A549 (cell line): ENCODE data around the gene FCAMR. TPM values are rescaled to one million over a fixed set of nuclear protein-coding genes. Genes with fewer than 3 reads are reported as not detected.
A peak's percentile ranks its signal among the peaks of the same experiment; 100 is the strongest.

Experiments used
- ATAC-seq, 2 experiments: fragments of 200-7000 bp in 1 of 2; fragments of >200 bp in 1 of 2; cut with Nextera tagmentation in 1 of 2; cut with Tn5 transposase in 1 of 2; 3 replicates each; pipeline versions ENCODE4 v1.8.0 to v1.9.1; 2018 to 2020; ENCODE audit warnings: mild to moderate bottlenecking in 1 of 2, moderate library complexity in 1 of 2
- CTCF ChIA-PET: fragments of 300-600 bp; sonication (Branson Sonifier 250); formaldehyde crosslinking; extraction: SDS; loops from one replicate; lab custom pipeline; 2021; ENCODE audit warnings: antibody characterized with exemption, inconsistent platforms; lab: Yijun Ruan, JAX
- POLR2A ChIA-PET: fragments of 350-600 bp; formaldehyde crosslinking; extraction: SDS; loops from one replicate; lab custom pipeline; 2021; ENCODE audit warnings: antibody characterized with exemption, inconsistent platforms; lab: Yijun Ruan, JAX
- DNase-seq, 2 experiments: peaks; one replicate each; pipeline versions ENCODE4 v3.0.0 to v3.0.0-alpha.2; 2011 to 2016; ENCODE audit warnings: low read depth in 1 of 2, low spot score in 1 of 2
- FAIRE-seq: peaks from 2 replicates; lab custom pipeline; 2011; peaks lifted over from hg19 to GRCh38; lab: Jason Lieb, UNC
- H3K27ac ChIP-seq, 2 experiments: fragments of >200 bp; sonication (Bioruptor Twin); formaldehyde crosslinking; 3 replicates each; pipeline ENCODE4 v1.5.1; 2016 to 2017
- H3K4me1 ChIP-seq: fragments of >200 bp; sonication (Bioruptor Twin); formaldehyde crosslinking; 3 replicates; pipeline ENCODE4 v1.6.1; 2016
- H3K4me2 ChIP-seq: fragments of >200 bp; sonication (Bioruptor Twin); formaldehyde crosslinking; 3 replicates; pipeline ENCODE4 v1.6.1; 2016
- H3K4me3 ChIP-seq: fragments of >200 bp; sonication (Bioruptor Twin); formaldehyde crosslinking; 3 replicates; pipeline ENCODE4 v1.5.1; 2016
- H3K9me3 ChIP-seq: fragments of >200 bp; sonication (Bioruptor Twin); formaldehyde crosslinking; 3 replicates; pipeline ENCODE4 v1.6.1; 2016
- CBX8 ChIP-seq: fragments of 200-600 bp; sonication (generic); IDR thresholded peaks from 2 replicates; pipeline ENCODE4 v1.6.1; 2016
- CEBPB ChIP-seq, 2 experiments: fragments of >200 bp in 1 of 2; sonication (Bioruptor Twin) in 1 of 2; formaldehyde crosslinking in 1 of 2; IDR thresholded peaks; 2 replicates each; pipeline ENCODE4 v1.6.1; 2012 to 2016
- EHMT2 ChIP-seq: fragments of 200-600 bp; sonication (generic); IDR thresholded peaks from 2 replicates; pipeline ENCODE4 v1.6.1; 2016; ENCODE audit warnings: antibody characterized with exemption, low read depth, mild to moderate bottlenecking, moderate library complexity
- ESRRA ChIP-seq: fragments of 150-350 bp; IDR thresholded peaks from 2 replicates; pipeline ENCODE4 v1.6.1; 2014; ENCODE audit warnings: mild to moderate bottlenecking, low read length, borderline replicate concordance
- FOSL2 ChIP-seq, 2 experiments: fragments of 450-650 bp in 1 of 2; fragments of >200 bp in 1 of 2; sonication (Bioruptor Twin) in 1 of 2; formaldehyde crosslinking; IDR thresholded peaks; 2 replicates each; pipeline versions ENCODE4 v1.5.0 to v1.6.1; 2016 to 2020; ENCODE audit warnings: mild to moderate bottlenecking in 1 of 2, moderate library complexity in 1 of 2
- HDAC2 ChIP-seq: fragments of 200-600 bp; sonication (generic); IDR thresholded peaks from 2 replicates; pipeline ENCODE4 v1.6.1; 2016
- HOXA7 ChIP-seq: fragments of 250-450 bp; sonication (Bioruptor Pico); IDR thresholded peaks from 2 replicates; pipeline ENCODE4 v1.5.0; 2020; ENCODE audit warnings: mild to moderate bottlenecking, moderate library complexity
- JUN ChIP-seq, 2 experiments: fragments of >200 bp; sonication (Bioruptor Twin); formaldehyde crosslinking; IDR thresholded peaks; 2 replicates in 1 of 2; 3 replicates in 1 of 2; pipeline ENCODE4 v1.6.1; 2016 to 2017
- KDM5A ChIP-seq: fragments of 200-600 bp; sonication (generic); IDR thresholded peaks from 2 replicates; pipeline ENCODE4 v1.6.1; 2016; ENCODE audit warnings: antibody characterized with exemption, mild to moderate bottlenecking
- MAFK ChIP-seq: fragments of 450-650 bp; IDR thresholded peaks from 2 replicates; pipeline ENCODE4 v1.6.1; 2014; ENCODE audit not compliant: partially characterized antibody
- MYC ChIP-seq: IDR thresholded peaks from 2 replicates; pipeline ENCODE4 v1.6.1; 2012; ENCODE audit warnings: mild to moderate bottlenecking, inconsistent platforms, low read length, improper control_type of control experiment, borderline replicate concordance
- NFE2L2 ChIP-seq: fragments of 150-350 bp; conservative IDR thresholded peaks from 2 replicates; pipeline ENCODE4 v1.6.1; 2014; ENCODE audit warnings: low read length
- NPAS2 ChIP-seq: fragments of 250-450 bp; sonication (Bioruptor Pico); IDR thresholded peaks from 2 replicates; pipeline ENCODE4 v1.8.0; 2022; ENCODE audit warnings: mild to moderate bottlenecking, moderate library complexity, borderline replicate concordance
- RCOR1 ChIP-seq: fragments of 150-350 bp; IDR thresholded peaks from 2 replicates; pipeline ENCODE4 v1.6.1; 2014; ENCODE audit warnings: antibody characterized with exemption, low read length, low read depth
- RFX5 ChIP-seq: fragments of 450-650 bp; IDR thresholded peaks from 2 replicates; pipeline ENCODE4 v1.7.1; 2014; ENCODE audit warnings: antibody characterized with exemption, mild to moderate bottlenecking, moderate library complexity
- SMC3 ChIP-seq: fragments of >200 bp; sonication (Bioruptor Twin); formaldehyde crosslinking; IDR thresholded peaks from 3 replicates; pipeline ENCODE4 v1.6.1; 2018; ENCODE audit warnings: inconsistent platforms
- WGBS: methylation state at CpG from one replicate; pipeline ENCODE4 v1.1.6; 2017; ENCODE audit errors: missing lambda C conversion rate; 5-methylcytosine and 5-hydroxymethylcytosine counted together
- polyA plus RNA-seq, 4 experiments: library from polyadenylated mRNA; depleted of rRNA in 3 of 4; stranded (reverse); fragments of >200 nt; fragmentation: RNase III in 1 of 4; extraction: RNeasy Plus Mini Kit Qiagen cat#74134 plus additional on column Dnase treatment in 1 of 4; gene quantifications; 2 replicates in 3 of 4; 3 replicates in 1 of 4; pipeline ENCODE4 v1.2.3, GENCODE V29; 2011 to 2017
- TF ChIP-seq, protein P1 (sequence below): IDR thresholded peaks from 2 replicates; pipeline ENCODE4 v1.6.1; 2012
- TF ChIP-seq, protein P2 (sequence below): fragments of >200 bp; sonication (Bioruptor Twin); formaldehyde crosslinking; IDR thresholded peaks from 3 replicates; pipeline ENCODE4 v1.5.1; 2016
- TF ChIP-seq, protein P3 (sequence below): fragments of 250-450 bp; sonication (Bioruptor Pico); IDR thresholded peaks from 2 replicates; pipeline ENCODE4 v1.5.0; 2020; ENCODE audit warnings: low read depth, mild to moderate bottlenecking, moderate library complexity
- TF ChIP-seq, protein P4 (sequence below): fragments of 450-650 bp; IDR thresholded peaks from 2 replicates; pipeline ENCODE4 v1.6.1; 2014; ENCODE audit warnings: antibody characterized with exemption
- TF ChIP-seq, protein P5 (sequence below): IDR thresholded peaks from 2 replicates; pipeline ENCODE4 v1.6.1; 2012; ENCODE audit warnings: low read depth, borderline replicate concordance

FCAMR gene
- polyA plus RNA-seq, 2 of the 4 experiments (the other 2 are of a cell fraction): not detected

DNA sequence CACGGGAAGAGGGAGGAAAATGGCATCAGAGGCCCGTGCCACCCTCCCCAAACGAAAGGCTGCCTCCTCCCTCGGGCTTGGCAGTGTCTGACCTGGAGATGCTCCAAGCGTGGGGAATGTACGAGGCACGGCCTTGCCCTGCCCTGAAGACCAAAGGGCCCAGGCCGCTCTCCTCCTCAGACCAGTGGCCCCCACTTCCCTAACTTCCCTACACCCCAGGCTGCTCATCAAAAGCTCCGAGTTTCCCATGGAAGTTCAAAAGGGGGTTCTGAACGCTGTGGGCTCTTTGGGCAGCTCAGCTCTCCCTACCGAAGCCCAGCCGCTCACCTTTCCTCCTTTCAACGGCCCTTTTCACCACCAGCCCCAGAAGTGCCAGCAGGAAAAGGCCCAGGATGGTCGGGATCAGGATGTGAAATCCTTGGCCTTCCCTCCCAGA, 60.4 kb downstream of the FCAMR start:
- TF ChIP-seq, protein P1, sequence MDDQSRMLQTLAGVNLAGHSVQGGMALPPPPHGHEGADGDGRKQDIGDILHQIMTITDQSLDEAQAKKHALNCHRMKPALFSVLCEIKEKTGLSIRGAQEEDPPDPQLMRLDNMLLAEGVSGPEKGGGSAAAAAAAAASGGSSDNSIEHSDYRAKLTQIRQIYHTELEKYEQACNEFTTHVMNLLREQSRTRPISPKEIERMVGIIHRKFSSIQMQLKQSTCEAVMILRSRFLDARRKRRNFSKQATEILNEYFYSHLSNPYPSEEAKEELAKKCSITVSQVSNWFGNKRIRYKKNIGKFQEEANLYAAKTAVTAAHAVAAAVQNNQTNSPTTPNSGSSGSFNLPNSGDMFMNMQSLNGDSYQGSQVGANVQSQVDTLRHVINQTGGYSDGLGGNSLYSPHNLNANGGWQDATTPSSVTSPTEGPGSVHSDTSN: no peak
- TF ChIP-seq ESRRA: no peak
- TF ChIP-seq RCOR1: no peak
- TF ChIP-seq EHMT2: no peak
- TF ChIP-seq MAFK: no peak
- TF ChIP-seq, protein P2, sequence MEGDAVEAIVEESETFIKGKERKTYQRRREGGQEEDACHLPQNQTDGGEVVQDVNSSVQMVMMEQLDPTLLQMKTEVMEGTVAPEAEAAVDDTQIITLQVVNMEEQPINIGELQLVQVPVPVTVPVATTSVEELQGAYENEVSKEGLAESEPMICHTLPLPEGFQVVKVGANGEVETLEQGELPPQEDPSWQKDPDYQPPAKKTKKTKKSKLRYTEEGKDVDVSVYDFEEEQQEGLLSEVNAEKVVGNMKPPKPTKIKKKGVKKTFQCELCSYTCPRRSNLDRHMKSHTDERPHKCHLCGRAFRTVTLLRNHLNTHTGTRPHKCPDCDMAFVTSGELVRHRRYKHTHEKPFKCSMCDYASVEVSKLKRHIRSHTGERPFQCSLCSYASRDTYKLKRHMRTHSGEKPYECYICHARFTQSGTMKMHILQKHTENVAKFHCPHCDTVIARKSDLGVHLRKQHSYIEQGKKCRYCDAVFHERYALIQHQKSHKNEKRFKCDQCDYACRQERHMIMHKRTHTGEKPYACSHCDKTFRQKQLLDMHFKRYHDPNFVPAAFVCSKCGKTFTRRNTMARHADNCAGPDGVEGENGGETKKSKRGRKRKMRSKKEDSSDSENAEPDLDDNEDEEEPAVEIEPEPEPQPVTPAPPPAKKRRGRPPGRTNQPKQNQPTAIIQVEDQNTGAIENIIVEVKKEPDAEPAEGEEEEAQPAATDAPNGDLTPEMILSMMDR: no peak
- TF ChIP-seq FOSL2 (IDR thresholded peaks at IDR 0.05): no peak
- TF ChIP-seq FOSL2 (CRISPR knock-in tag; IDR thresholded peaks at IDR 0.05): no peak
- TF ChIP-seq NFE2L2: no peak
- TF ChIP-seq HOXA7 (CRISPR knock-in tag): no peak
- TF ChIP-seq KDM5A: no peak
- no peak for TF ChIP-seq CBX8
- TF ChIP-seq, protein P3, sequence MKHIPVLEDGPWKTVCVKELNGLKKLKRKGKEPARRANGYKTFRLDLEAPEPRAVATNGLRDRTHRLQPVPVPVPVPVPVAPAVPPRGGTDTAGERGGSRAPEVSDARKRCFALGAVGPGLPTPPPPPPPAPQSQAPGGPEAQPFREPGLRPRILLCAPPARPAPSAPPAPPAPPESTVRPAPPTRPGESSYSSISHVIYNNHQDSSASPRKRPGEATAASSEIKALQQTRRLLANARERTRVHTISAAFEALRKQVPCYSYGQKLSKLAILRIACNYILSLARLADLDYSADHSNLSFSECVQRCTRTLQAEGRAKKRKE (CRISPR knock-in tag): no peak
- Histone ChIP-seq H3K4me3 (peak overlapping the region; percentile 63), H3K27ac (peak overlapping the region; percentile 72 to 84), H3K4me1 (peaks cover 19% of the 10 kb centered on the region), H3K9me3 (no peaks in the 10 kb centered on the region), H3K4me2 (peak overlapping the region; percentile 91)
- WGBS: 41% methylated on average over 14 of the region's 14 CpGs
- ChIA-PET CTCF (interaction anchor here (0.7 to 5.1 kb wide), 31 partner anchors 9 to 430 kb away, joined by 3 to 50 read pairs (median 4); partner anchors contain the start of genes DYRK3, EIF2D, FCMR and IL10), POLR2A (interaction anchor here (1.0 to 2.2 kb wide), 2 partner anchors 19 to 275 kb away, joined by 6 to 11 read pairs; partner anchors contain the start of gene DYRK3)
- ATAC-seq (peak in 1 of 2 experiments; percentile 28; a peak in 4 of 6 replicates), FAIRE-seq (no peak), DNase-seq (no peak)

DNA sequence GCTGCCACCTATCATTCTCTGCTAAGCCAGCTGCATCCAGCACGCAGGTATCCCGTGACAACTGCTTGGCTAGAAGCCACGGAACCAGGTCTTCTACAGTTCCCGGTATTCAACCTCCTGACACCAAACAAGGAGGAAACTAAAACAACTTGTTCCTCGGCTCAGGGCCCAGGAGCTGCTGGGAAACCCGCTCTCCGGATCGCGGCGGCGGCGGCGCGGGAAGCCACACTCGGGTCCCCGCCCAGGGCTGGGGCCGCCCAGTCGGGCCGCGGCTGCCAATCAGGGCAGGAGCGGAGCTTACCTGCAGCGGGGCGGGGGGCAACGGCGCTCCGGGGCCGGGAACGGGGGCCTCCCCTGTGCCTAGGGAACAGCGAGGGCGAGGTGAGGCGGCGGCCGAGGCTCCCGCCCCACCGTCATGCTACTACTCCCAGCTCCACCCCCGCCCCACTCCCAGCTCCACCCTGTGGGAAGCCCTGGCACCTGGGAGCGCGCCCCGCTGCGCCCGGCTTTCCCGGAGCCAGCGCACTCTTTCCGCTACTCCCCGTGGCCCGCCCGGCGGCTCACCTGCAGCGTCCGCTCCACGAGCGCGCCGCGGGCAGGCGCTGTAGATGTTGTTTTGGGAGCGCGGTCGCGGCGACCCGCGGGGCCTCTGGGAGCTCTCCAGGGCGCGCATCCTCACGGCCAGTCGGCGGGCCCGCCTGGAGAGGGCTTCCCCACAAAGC, 60.9 kb downstream of the FCAMR start:
- Histone ChIP-seq H3K4me3 (peak overlapping the region; percentile 63), H3K4me2 (peak overlapping the region; percentile 91), H3K4me1 (peaks cover 23% of the 10 kb centered on the region), H3K9me3 (no peaks in the 10 kb centered on the region), H3K27ac (peak overlapping the region; percentile 72 to 84)
- peak; percentile 68 to 83 for ATAC-seq
- TF ChIP-seq CEBPB (IDR thresholded peaks at IDR 0.05) (no peak), MYC (no peak), CBX8 (no peak), HDAC2 (0 out of 2 replicates have a peak, but pooled peaks have one; percentile 25), SMC3 (peak; percentile 43; the same call in 2 of the 3 replicates), RFX5 (no peak), JUN (IDR thresholded peaks at IDR 0.05) (0 out of 5 replicates have a peak, but pooled peaks of 1 of the 2 experiments have one; percentile 18), NPAS2 (CRISPR knock-in tag) (no peak)
- TF ChIP-seq, protein P1: no peak
- TF ChIP-seq, protein P4, sequence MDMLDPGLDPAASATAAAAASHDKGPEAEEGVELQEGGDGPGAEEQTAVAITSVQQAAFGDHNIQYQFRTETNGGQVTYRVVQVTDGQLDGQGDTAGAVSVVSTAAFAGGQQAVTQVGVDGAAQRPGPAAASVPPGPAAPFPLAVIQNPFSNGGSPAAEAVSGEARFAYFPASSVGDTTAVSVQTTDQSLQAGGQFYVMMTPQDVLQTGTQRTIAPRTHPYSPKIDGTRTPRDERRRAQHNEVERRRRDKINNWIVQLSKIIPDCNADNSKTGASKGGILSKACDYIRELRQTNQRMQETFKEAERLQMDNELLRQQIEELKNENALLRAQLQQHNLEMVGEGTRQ: no peak
- TF ChIP-seq, protein P5, sequence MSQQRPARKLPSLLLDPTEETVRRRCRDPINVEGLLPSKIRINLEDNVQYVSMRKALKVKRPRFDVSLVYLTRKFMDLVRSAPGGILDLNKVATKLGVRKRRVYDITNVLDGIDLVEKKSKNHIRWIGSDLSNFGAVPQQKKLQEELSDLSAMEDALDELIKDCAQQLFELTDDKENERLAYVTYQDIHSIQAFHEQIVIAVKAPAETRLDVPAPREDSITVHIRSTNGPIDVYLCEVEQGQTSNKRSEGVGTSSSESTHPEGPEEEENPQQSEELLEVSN: no peak
- WGBS: 4% methylated on average over 15 of the region's 69 CpGs
- FAIRE-seq: no peak
- DNase-seq: peak; percentile 35 to 73
- CTCF ChIA-PET: interaction anchor here (0.7 to 5.1 kb wide), 41 partner anchors 10 to 430 kb away, joined by 3 to 50 read pairs (median 4); partner anchors contain the start of genes DYRK3, EIF2D, FCMR and IL10
- POLR2A ChIA-PET: interaction anchor here (0.7 to 2.2 kb wide), 3 partner anchors 18 to 274 kb away, joined by 4 to 11 read pairs (median 6); partner anchors contain the start of gene DYRK3
